Right lobe of liver (tissue), 6 donors: ENCODE data around the gene ISYNA1. TPM values are rescaled to one million over a fixed set of nuclear protein-coding genes. Genes with fewer than 3 reads are reported as not detected.

Experiments used
- ATAC-seq, 4 donors: fragments of 200-7000 bp; cut with Tn5 transposase; one replicate each; pipeline ENCODE4 v1.9.1; 2020; ENCODE audit warnings: mild to moderate bottlenecking in 4 of 4, moderate library complexity in 4 of 4
- DNase-seq, 3 donors: peaks; one replicate each; pipeline ENCODE4 v3.0.0-alpha.2; 2020
- H3K27ac ChIP-seq, 3 donors: fragments of 200-600 bp; one replicate each; pipeline ENCODE4 v1.8.0; 2022
- H3K27me3 ChIP-seq, 2 donors: fragments of 200-600 bp; one replicate each; pipeline ENCODE4 v1.8.0; 2022
- H3K36me3 ChIP-seq, 4 donors: fragments of 200-600 bp; sonication (generic) in 1 of 4; one replicate each; pipeline versions ENCODE4 v1.5.1 to v1.8.0; 2017 to 2022; ENCODE audit warnings: control low read depth in 1 of 4
- H3K4me1 ChIP-seq, 4 donors: fragments of 200-600 bp; sonication (generic) in 1 of 4; one replicate each; pipeline versions ENCODE4 v1.5.1 to v1.8.0; 2017 to 2022; ENCODE audit warnings: control low read depth in 1 of 4
- H3K4me3 ChIP-seq, 3 donors: fragments of 200-600 bp; one replicate each; pipeline ENCODE4 v1.8.0; 2022
- H3K9me3 ChIP-seq, 4 donors: fragments of 200-600 bp; sonication (generic) in 1 of 4; one replicate each; pipeline versions ENCODE4 v1.5.1 to v1.8.0; 2017 to 2022; ENCODE audit warnings: control low read depth in 1 of 4
- CTCF ChIP-seq, 4 donors: fragments of 200-600 bp in 3 of 4; fragments of 450-650 bp in 1 of 4; IDR thresholded peaks; one replicate each; pipeline versions ENCODE4 v1.5.1 to v1.8.0; 2016 to 2022; ENCODE audit warnings: antibody characterized with exemption in 4 of 4, mild to moderate bottlenecking in 2 of 4
- POLR2A ChIP-seq: fragments of 450-650 bp; IDR thresholded peaks from one replicate; pipeline ENCODE4 v1.6.1; 2017; ENCODE audit warnings: antibody characterized with exemption, mild to moderate bottlenecking
- WGBS: methylation state at CpG from one replicate; pipeline ENCODE4 v1.1.6; 2018; ENCODE audit warnings: low coverage, low lambda C conversion rate; ENCODE audit not compliant: insufficient coverage; ENCODE audit errors: missing lambda C conversion rate; 5-methylcytosine and 5-hydroxymethylcytosine counted together
- intact Hi-C, 2 donors: fragments of 100-400 bp; cut with DNase I; formaldehyde crosslinking; loops; one replicate each; pipeline versions ENCODE4 v1.11.2 to v1.14.1; 2022
- total RNA-seq, 6 experiments: library from RNA; depleted of rRNA in 2 of 6; stranded (reverse); fragments of >200 nt in 2 of 6; fragmentation: NEBNext Ultra II Directional in 3 of 6; extraction: Animal tissue kit (Norgen Biotek cat#: 25700) in 3 of 6; gene quantifications; one replicate each; pipeline versions ENCODE4 v1.1.0 to v1.2.4, GENCODE V29; 2016 to 2023
- donor health status: DM: no; HTN: yes; CAD: no.
- donor health status: DM: no; HTN: no; CAD: no.
- donor health status: DM: no; HTN: no; CAD: no.
- donor health status: DM: no; HTN: yes; CAD: no.
- donor health status: DM: no; HTN: yes; CAD: no.

ISYNA1 gene
- total RNA-seq, 6 experiments from 2014 or later, result 6.5 to 8.3 (median 7.8) TPM

- ATAC-seq (no peak), DNase-seq (no peak)
- Histone ChIP-seq H3K9me3 (no peaks in the 10 kb centered on the region), H3K27me3 (no peaks in the 10 kb centered on the region), H3K4me1 (peaks cover 0 to 26% (median 6%) of the 10 kb centered on the region in 4 donors), H3K36me3 (peaks cover 0 to 21% (median 10%) of the 10 kb centered on the region in 4 donors), H3K27ac (no peak overlapping the region), H3K4me3 (no peak overlapping the region)
- intact Hi-C loops, result loop anchor here in 1 of 2 donors (10.0 kb wide), 1 partner anchor 415 kb away; no protein-coding TSS in a partner anchor
- WGBS, result 30% methylated on average over 6 of the region's 9 CpGs
- TF ChIP-seq POLR2A (no peak), CTCF (IDR thresholded peaks at IDR 0.05) (no peak)
Observed at GRCh38 chr19:18439910-18440237, 1.9 kb upstream of the ISYNA1 start.

DNA sequence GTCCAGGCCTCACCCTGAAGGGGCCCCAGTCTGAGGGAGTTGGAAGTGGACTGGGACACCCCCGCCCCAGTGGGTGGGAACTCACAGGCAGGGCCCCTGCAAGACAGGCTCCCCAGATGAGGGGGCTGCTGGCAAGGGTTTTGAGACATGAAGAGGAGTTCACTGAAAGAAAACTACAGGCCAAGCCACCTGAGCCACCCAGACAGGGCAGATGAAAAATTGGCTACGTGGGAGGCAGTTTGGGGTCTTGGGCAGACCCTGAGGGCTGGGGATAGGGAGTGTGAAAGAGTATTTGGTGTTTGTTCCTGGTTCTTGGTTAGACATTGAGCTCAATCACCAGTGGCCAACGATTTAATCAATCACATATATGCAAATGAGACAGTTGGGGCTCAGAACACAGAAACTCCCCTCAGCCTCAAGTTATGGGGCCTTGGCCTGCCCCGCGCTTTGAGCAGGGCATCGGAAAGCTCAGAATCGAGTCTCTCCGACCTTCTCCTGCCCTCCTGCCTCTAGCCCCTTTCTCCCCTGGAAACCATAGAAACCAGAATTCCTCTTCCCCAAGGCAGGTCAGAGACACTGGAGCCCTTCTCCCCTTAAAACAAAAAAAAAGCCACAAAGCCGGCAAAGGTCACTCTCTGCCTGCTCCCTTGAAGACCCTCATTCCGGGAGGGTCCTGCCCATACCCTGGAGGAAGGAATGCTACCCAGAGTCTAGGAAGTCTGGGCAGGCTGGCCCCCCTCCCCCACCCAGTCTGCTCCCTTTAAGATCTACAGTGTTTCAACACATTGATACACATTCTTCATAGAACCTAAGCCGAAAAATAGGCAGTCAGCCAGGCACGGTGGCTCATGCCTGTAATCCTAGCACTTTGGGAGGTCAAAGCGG, 1.3 kb upstream of the ISYNA1 start:
- peak; percentile 1 to 53 (median 24) for ATAC-seq
- DNase-seq, result peak in 1 of 3 donors; percentile 70
- H3K36me3 ChIP-seq, result peaks cover 0 to 15% (median 5%) of the 10 kb centered on the region in 4 donors
- H3K27ac ChIP-seq, result no peak overlapping the region
- intact Hi-C loops, result no loop called here
- H3K27me3 ChIP-seq, result no peaks in the 10 kb centered on the region
- H3K4me3 ChIP-seq, result no peak overlapping the region
- no peaks in the 10 kb centered on the region for H3K9me3 ChIP-seq
- WGBS, result 39% methylated on average over 7 of the region's 13 CpGs
- H3K4me1 ChIP-seq, result peaks cover 0 to 26% (median 6%) of the 10 kb centered on the region in 4 donors
- TF ChIP-seq POLR2A (no peak), CTCF (IDR thresholded peaks at IDR 0.05) (no peak)

- no peaks in the 10 kb centered on the region for H3K27me3 ChIP-seq
- 0% methylated on average over 1 of the region's 24 CpGs for WGBS
- H3K36me3 ChIP-seq, result peaks cover 0 to 7% (median 0%) of the 10 kb centered on the region in 4 donors
- TF ChIP-seq CTCF (IDR thresholded peaks at IDR 0.05), result no peak
- TF ChIP-seq POLR2A, result no peak
- H3K4me1 ChIP-seq, result peaks cover 0 to 26% (median 6%) of the 10 kb centered on the region in 4 donors
- intact Hi-C loops, result no loop called here
- ATAC-seq (peak in 2 of 4 donors; percentile 1 to 5), DNase-seq (no peak)
- H3K9me3 ChIP-seq, result no peaks in the 10 kb centered on the region
- H3K4me3 ChIP-seq, result peak overlapping the region in 1 of 3 donors; percentile 41
- peak overlapping the region in 1 of 3 donors; percentile 12 for H3K27ac ChIP-seq
Observed at GRCh38 chr19:18438331-18439024, 545 bp upstream of the ISYNA1 start.

DNA sequence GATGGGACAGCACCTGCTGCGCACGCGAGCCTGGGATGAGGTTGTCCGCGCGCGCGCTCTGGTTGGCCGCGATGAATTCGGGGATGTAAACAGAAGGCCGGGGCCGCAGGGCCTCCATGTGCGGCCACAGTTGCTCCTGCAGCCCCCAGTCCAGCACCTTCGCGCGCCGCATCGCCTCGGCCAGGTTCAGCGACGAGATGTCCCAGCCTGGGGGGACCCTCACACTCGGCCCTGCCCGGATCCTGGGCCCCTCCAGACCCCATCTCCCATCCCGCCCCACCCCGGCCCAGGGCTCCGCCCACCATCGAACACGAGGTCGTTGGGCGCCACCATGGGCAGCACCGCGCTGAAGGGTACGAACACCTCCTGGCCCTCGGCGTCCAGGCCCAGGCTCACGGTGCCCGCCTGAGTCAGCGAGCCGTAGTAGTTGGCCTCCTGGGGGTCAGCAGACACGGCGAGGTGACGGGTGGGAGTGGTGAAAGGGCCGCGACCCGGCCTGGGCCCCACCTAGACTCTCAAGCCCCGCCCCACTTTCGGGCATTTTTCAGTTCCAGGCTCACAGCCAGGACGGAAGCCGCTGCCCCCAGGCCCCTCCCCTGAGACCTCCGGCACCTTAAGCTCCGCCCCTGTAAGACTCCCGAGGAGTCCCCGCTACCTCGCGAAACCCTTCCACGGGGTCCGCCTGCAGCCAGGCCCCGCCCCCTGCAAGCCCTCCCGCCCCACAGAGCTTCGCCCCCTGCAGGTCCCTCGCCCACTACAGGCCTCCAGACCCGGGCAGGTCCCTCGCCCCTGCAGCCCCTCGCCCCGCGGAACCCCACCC, 1.1 kb downstream of the ISYNA1 start:
- Histone ChIP-seq H3K27me3 (no peaks in the 10 kb centered on the region), H3K36me3 (no peaks in the 10 kb centered on the region), H3K4me3 (peak overlapping the region; percentile 40 to 46 (median 41)), H3K27ac (peak overlapping the region in 1 of 3 donors; percentile 51), H3K9me3 (no peaks in the 10 kb centered on the region), H3K4me1 (peaks cover 0 to 26% (median 6%) of the 10 kb centered on the region in 4 donors)
- ATAC-seq, result peak; percentile 50 to 55 (median 52)
- intact Hi-C loops, result no loop called here
- DNase-seq, result peak; percentile 77 to 80 (median 80)
- 32% methylated on average over 26 of the region's 67 CpGs for WGBS
- no peak for TF ChIP-seq POLR2A
- no peak for TF ChIP-seq CTCF (IDR thresholded peaks at IDR 0.05)
